Right lung (tissue), 10 donors: ENCODE data around the gene DYNLRB1. TPM values are rescaled to one million over a fixed set of nuclear protein-coding genes. Genes with fewer than 3 reads are reported as not detected.
A peak's percentile ranks its signal among the peaks of the same experiment; 100 is the strongest.
"Not testable (repeated sequence)": the region's sequence is repeated elsewhere in the genome, so short reads cannot be mapped to it uniquely, and the experiment has no call there.

Experiments
- DNase-seq, 2 donors: peaks; one replicate each; pipeline ENCODE4 v3.0.0-alpha.2; 2013
- long read RNA-seq, 8 donors: transcript quantifications; one replicate each; lab custom pipeline, GENCODE V29; 2026
- polyA plus RNA-seq, 5 donors: library from polyadenylated mRNA; unstranded; fragments of 120-200 nt; gene quantifications; one replicate each; pipeline versions ENCODE4 v1.2.1 to v1.2.3, GENCODE V29; 2013; ENCODE audit warnings: inconsistent platforms in 1 of 5, low replicate concordance in 1 of 5; ENCODE audit not compliant: insufficient read length in 5 of 5, insufficient read depth in 1 of 5

DYNLRB1 gene
- 100 to 1,000 TPM; 137 to 175 (median 150) TPM for polyA plus RNA-seq
- long read RNA-seq, donor 1, transcript DYNLRB1-202 (4 exons, 675 nt), result major isoform, 84 of 123 reads
- long read RNA-seq, donor 1, partial matches to known transcripts, result 28 of 123 reads
- long read RNA-seq, donor 1, other reads (novel, unspliced or antisense), result 11 of 123 reads
- long read RNA-seq, donor 2, transcript DYNLRB1-202 (4 exons, 675 nt), result major isoform, 49 of 71 reads
- long read RNA-seq, donor 2, partial matches to known transcripts, result 22 of 71 reads
- long read RNA-seq, donor 2, other reads (novel, unspliced or antisense), result 0 of 71 reads
- long read RNA-seq, donor 3, transcript DYNLRB1-202 (4 exons, 675 nt), result major isoform, 53 of 90 reads
- long read RNA-seq, donor 3, partial matches to known transcripts, result 37 of 90 reads
- long read RNA-seq, donor 3, other reads (novel, unspliced or antisense), result 0 of 90 reads
- long read RNA-seq, donor 4, transcript DYNLRB1-202 (4 exons, 675 nt), result major isoform, 30 of 42 reads
- long read RNA-seq, donor 4, partial matches to known transcripts, result 12 of 42 reads
- long read RNA-seq, donor 4, other reads (novel, unspliced or antisense), result 0 of 42 reads
- long read RNA-seq, donor 5, transcript DYNLRB1-202 (4 exons, 675 nt), result major isoform, 112 of 141 reads
- long read RNA-seq, donor 5, partial matches to known transcripts, result 23 of 141 reads
- long read RNA-seq, donor 5, other reads (novel, unspliced or antisense), result 5 of 141 reads
- long read RNA-seq, donor 6, transcript DYNLRB1-202 (4 exons, 675 nt), result major isoform, 94 of 121 reads
- long read RNA-seq, donor 6, partial matches to known transcripts, result 21 of 121 reads
- long read RNA-seq, donor 6, other reads (novel, unspliced or antisense), result 6 of 121 reads
- long read RNA-seq, donor 7, transcript DYNLRB1-202 (4 exons, 675 nt), result major isoform, 32 of 41 reads
- long read RNA-seq, donor 7, partial matches to known transcripts, result 9 of 41 reads
- long read RNA-seq, donor 7, other reads (novel, unspliced or antisense), result 0 of 41 reads
- long read RNA-seq, donor 8, transcript DYNLRB1-202 (4 exons, 675 nt), result major isoform, 21 of 31 reads
- long read RNA-seq, donor 8, partial matches to known transcripts, result 10 of 31 reads
- long read RNA-seq, donor 8, other reads (novel, unspliced or antisense), result 0 of 31 reads

- DNase-seq, result peak; percentile 96 to 97
Observed at GRCh38 chr20:34516247-34517113, at the start of gene DYNLRB1. TSS of gene DYNLRB1 (plus strand) at chr20:34516422. CDS start at chr20:34516459, 37 bp downstream.

- no peak for DNase-seq
Observed at GRCh38 chr20:34468951-34469350, 47.3 kb upstream of the DYNLRB1 start.

- DNase-seq, result no peak
Observed at GRCh38 chr20:34472246-34472925, 43.8 kb upstream of the DYNLRB1 start.

GRCh38 chr20:34473262-34473883, 42.8 kb upstream of the DYNLRB1 start:
- DNase-seq, result no peak

GRCh38 chr20:34475979-34476736, 40.1 kb upstream of the DYNLRB1 start:
- peak; percentile 13 to 32 for DNase-seq

GRCh38 chr20:34479627-34480026, 36.6 kb upstream of the DYNLRB1 start:
- no peak for DNase-seq

GRCh38 chr20:34482154-34482553, 34.1 kb upstream of the DYNLRB1 start:
- DNase-seq, result not testable (repeated sequence)

- not testable (repeated sequence) for DNase-seq
Observed at GRCh38 chr20:34483585-34484220, 32.5 kb upstream of the DYNLRB1 start.

- no peak for DNase-seq
Observed at GRCh38 chr20:34485068-34485634, 31.1 kb upstream of the DYNLRB1 start.

GRCh38 chr20:34491226-34491931, 24.8 kb upstream of the DYNLRB1 start:
- DNase-seq, result no peak

GRCh38 chr20:34491932-34492509, 24.2 kb upstream of the DYNLRB1 start:
- no peak for DNase-seq

GRCh38 chr20:34493646-34494045, 22.6 kb upstream of the DYNLRB1 start:
- no peak for DNase-seq

- no peak for DNase-seq
Observed at GRCh38 chr20:34495307-34495706, 20.9 kb upstream of the DYNLRB1 start.

- DNase-seq, result no peak
Observed at GRCh38 chr20:34495916-34496315, 20.3 kb upstream of the DYNLRB1 start.

GRCh38 chr20:34497596-34497995, 18.6 kb upstream of the DYNLRB1 start:
- DNase-seq, result not testable (repeated sequence)

- DNase-seq, result no peak
Observed at GRCh38 chr20:34500823-34501222, 15.4 kb upstream of the DYNLRB1 start.

GRCh38 chr20:34506480-34506879, 9.7 kb upstream of the DYNLRB1 start:
- DNase-seq, result no peak
